ENCODE measurements around the gene SALL4.

SALL4 gene

GRCh38 chr20:51734876-51735720 lies 67.2 kb downstream of the SALL4 start:
- no peak for DNase-seq

- no peak for DNase-seq
Measured at GRCh38 chr20:51733070-51733469, 69.3 kb downstream of the SALL4 start.

Measured in T1000 (cell line).